Measurements from ENCODE around the gene ANAPC13.

ANAPC13 gene

GRCh38 chr3:134448664-134449063 is 37.1 kb downstream of the ANAPC13 start:
- no peak for DNase-seq

GRCh38 chr3:134447351-134447750 is 38.4 kb downstream of the ANAPC13 start:
- DNase-seq = no peak

GRCh38 chr3:134446800-134447199 is 39.0 kb downstream of the ANAPC13 start:
- DNase-seq = no peak

- no peak for DNase-seq
These were observed 40.1 kb downstream of the ANAPC13 start for GRCh38 chr3:134445636-134446035.

DNA sequence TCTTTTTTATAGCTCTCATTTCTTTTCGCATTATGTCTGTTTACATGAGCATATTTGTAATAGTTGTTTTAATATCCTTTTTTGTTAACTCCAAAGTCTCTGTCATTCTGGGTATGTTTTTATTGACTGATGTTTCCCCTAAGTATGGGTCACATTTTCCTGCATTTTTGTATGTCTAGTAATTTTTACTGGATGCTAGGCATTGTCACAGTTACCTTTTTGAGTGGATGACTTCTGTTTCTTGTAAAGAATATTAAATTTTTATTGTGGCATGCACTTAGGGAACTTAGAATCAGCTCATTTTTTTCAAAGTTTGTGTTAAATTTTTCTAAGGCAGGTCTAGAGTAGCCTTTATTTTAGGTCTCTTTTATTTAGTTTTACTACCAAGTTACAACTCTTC is 40.7 kb downstream of the ANAPC13 start:
- no peak for DNase-seq

- DNase-seq = no peak
These were observed 44.0 kb downstream of the ANAPC13 start for GRCh38 chr3:134441821-134442220.

- DNase-seq = no peak
These were observed 44.5 kb downstream of the ANAPC13 start for GRCh38 chr3:134441321-134441720.

DNA sequence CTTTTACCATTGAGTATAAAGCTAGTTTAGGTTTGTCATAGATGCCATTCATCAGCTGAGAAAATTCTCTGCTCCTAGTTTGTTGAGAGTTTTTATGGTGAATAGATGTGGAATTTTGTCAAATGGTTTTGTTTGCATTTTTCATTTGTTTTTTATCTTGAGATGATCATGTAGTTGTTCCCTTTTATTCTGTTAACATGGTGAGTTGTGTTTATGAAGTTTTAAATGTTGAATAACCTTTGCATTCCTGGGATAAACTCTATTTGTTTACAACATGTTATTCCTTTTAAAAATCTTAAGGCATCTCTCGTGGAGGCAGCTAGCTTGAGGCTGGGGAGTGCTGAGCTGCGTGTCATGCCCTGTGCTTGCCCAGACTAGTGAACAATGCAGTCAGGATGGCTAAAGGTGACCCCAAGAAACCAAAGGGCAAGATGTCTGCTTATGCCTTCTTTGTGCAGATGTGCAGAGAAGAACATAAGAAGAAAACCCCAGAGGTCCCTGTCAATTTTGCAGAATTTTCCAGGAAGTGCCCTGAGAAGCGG is 48.5 kb downstream of the ANAPC13 start:
- no peak for DNase-seq

GRCh38 chr3:134432236-134432635 is 53.5 kb downstream of the ANAPC13 start:
- DNase-seq = no peak

GRCh38 chr3:134430950-134431445 is 54.8 kb downstream of the ANAPC13 start:
- no peak for DNase-seq

DNA sequence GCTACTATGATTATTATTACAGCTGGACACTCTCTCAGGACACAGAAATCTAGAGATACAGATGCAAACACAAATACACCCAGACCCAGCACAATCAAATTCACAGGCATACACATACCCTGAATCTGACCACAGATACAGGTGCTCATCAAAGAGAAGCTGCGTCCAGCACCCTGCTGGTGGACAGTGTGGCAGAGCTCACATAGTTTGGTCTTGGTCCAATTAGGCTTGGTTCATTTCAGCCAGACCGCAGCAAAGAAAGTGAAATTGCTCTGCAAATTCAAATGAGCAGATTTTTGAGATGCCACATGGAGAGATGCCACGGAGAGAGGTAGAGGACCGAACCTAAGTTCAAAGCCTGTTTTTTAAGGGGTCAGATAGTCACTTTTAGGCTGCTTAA is 55.6 kb downstream of the ANAPC13 start:
- no peak for DNase-seq

GRCh38 chr3:134428401-134428800 is 57.4 kb downstream of the ANAPC13 start:
- no peak for DNase-seq
